ENCODE data around the gene CIP2A. TPM values are rescaled to one million over a fixed set of nuclear protein-coding genes. Genes with fewer than 3 reads are reported as not detected.
"Not testable (repeated sequence)": the region's sequence is repeated elsewhere in the genome, so short reads cannot be mapped to it uniquely, and the experiment has no call there.

Gene CIP2A
- total RNA-seq: 10 to 100 TPM; 39.5 to 45.1 TPM

- CTCF ChIA-PET: interaction anchor here (1.1 to 3.3 kb wide), 9 partner anchors 9 to 436 kb away, joined by 3 to 32 read pairs (median 5); no protein-coding TSS in a partner anchor
- Mint-ChIP-seq H3K36me3 (peaks cover 9% of the 10 kb centered on the region), H3K27me3 (no peaks in the 10 kb centered on the region), H3K4me1 (ENCODE audit: low read depth) (peaks cover 29% of the 10 kb centered on the region), H3K27ac (peak within 1 kb of the TSS; percentile 99), H3K4me3 (peak within 1 kb of the TSS; percentile 99), H3K9me3 (no peaks in the 10 kb centered on the region)
- POLR2A ChIA-PET: interaction anchor here (0.7 to 2.8 kb wide), 10 partner anchors 10 to 459 kb away, joined by 3 to 27 read pairs (median 4); partner anchors contain the start of genes IFT57 and TRAT1
- intact Hi-C loops (cut with micrococcal nuclease): loop anchor here (1.0 to 10.0 kb wide), 6 partner anchors 9 to 645 kb away; partner anchors contain the start of gene IFT57
- peak; percentile 90 for DNase-seq
These were observed at the start of gene CIP2A, which contains the start of gene DZIP3 for GRCh38 chr3:108589081-108589997. TSS of gene CIP2A (minus strand) at chr3:108589438. CDS start at chr3:108589375, 63 bp downstream. TSS of gene DZIP3 (plus strand) at chr3:108589722. CDS start at chr3:108605407, 15,685 bp downstream.

GRCh38 chr3:108629974-108630373 is 40.7 kb upstream of the CIP2A start:
- Mint-ChIP-seq H3K36me3 (peaks cover 7% of the 10 kb centered on the region), H3K27me3 (no peaks in the 10 kb centered on the region), H3K27ac (no peak overlapping the region), H3K4me3 (no peak overlapping the region), H3K9me3 (no peaks in the 10 kb centered on the region), H3K4me1 (ENCODE audit: low read depth) (no peaks in the 10 kb centered on the region)
- POLR2A ChIA-PET: no interaction called here
- no peak for DNase-seq
- CTCF ChIA-PET: interaction anchor here (1.4 kb wide), 1 partner anchor 141 kb away, joined by 3 read pairs; no protein-coding TSS in a partner anchor
- intact Hi-C loops (cut with micrococcal nuclease): no loop called here

GRCh38 chr3:108623504-108623903 is 34.3 kb upstream of the CIP2A start:
- no peaks in the 10 kb centered on the region for H3K4me1 Mint-ChIP-seq (ENCODE audit: low read depth)
- intact Hi-C loops (cut with micrococcal nuclease): no loop called here

GRCh38 chr3:108620250-108620649 is 31.0 kb upstream of the CIP2A start:
- no peaks in the 10 kb centered on the region for H3K27me3 Mint-ChIP-seq
- H3K36me3 Mint-ChIP-seq: peaks cover 8% of the 10 kb centered on the region
- POLR2A ChIA-PET: no interaction called here

More at GRCh38 chr3:108623504-108623903, 34.3 kb upstream of the CIP2A start:
- H3K27me3 Mint-ChIP-seq: no peaks in the 10 kb centered on the region
- no peak for DNase-seq
- ChIA-PET POLR2A (no interaction called here), CTCF (no interaction called here)
- H3K9me3 Mint-ChIP-seq: peaks cover 3% of the 10 kb centered on the region
- peaks cover 11% of the 10 kb centered on the region for H3K36me3 Mint-ChIP-seq
- H3K27ac Mint-ChIP-seq: no peak overlapping the region
- no peak overlapping the region for H3K4me3 Mint-ChIP-seq

GRCh38 chr3:108616090-108616489 is 26.9 kb upstream of the CIP2A start:
- H3K27me3 Mint-ChIP-seq; intact Hi-C loops (cut with micrococcal nuclease); H3K27ac Mint-ChIP-seq; POLR2A ChIA-PET; H3K9me3 Mint-ChIP-seq; H3K4me3 Mint-ChIP-seq; H3K36me3 Mint-ChIP-seq; H3K4me1 Mint-ChIP-seq (ENCODE audit: low read depth); DNase-seq: not testable (repeated sequence)
- CTCF ChIA-PET: interaction anchor here (0.6 kb wide), 1 partner anchor 15 kb away, joined by 3 read pairs; no protein-coding TSS in a partner anchor

More at GRCh38 chr3:108620250-108620649, 31.0 kb upstream of the CIP2A start:
- no peak overlapping the region for H3K27ac Mint-ChIP-seq
- no peak overlapping the region for H3K4me3 Mint-ChIP-seq
- no peak for DNase-seq
- H3K9me3 Mint-ChIP-seq: peaks cover 3% of the 10 kb centered on the region
- CTCF ChIA-PET: no interaction called here
- H3K4me1 Mint-ChIP-seq (ENCODE audit: low read depth): no peaks in the 10 kb centered on the region
- intact Hi-C loops (cut with micrococcal nuclease): no loop called here

- Mint-ChIP-seq H3K4me1 (ENCODE audit: low read depth) (peaks cover under 1% of the 10 kb centered on the region), H3K4me3 (no peak overlapping the region), H3K27me3 (no peaks in the 10 kb centered on the region), H3K36me3 (peaks cover 6% of the 10 kb centered on the region), H3K9me3 (no peaks in the 10 kb centered on the region), H3K27ac (no peak overlapping the region)
- intact Hi-C loops (cut with micrococcal nuclease): no loop called here
- ChIA-PET CTCF (no interaction called here), POLR2A (no interaction called here)
- no peak for DNase-seq
These were observed 21.4 kb upstream of the CIP2A start for GRCh38 chr3:108610651-108611050.

- CTCF ChIA-PET: no interaction called here
- DNase-seq: no peak
- Mint-ChIP-seq H3K4me1 (ENCODE audit: low read depth) (peaks cover 19% of the 10 kb centered on the region), H3K27me3 (no peaks in the 10 kb centered on the region), H3K36me3 (peaks cover 3% of the 10 kb centered on the region), H3K27ac (no peak overlapping the region), H3K9me3 (no peaks in the 10 kb centered on the region), H3K4me3 (no peak overlapping the region)
- POLR2A ChIA-PET: no interaction called here
- intact Hi-C loops (cut with micrococcal nuclease): no loop called here
These were observed 19.5 kb upstream of the CIP2A start for GRCh38 chr3:108608750-108609149.

- Mint-ChIP-seq H3K36me3 (peaks cover 3% of the 10 kb centered on the region), H3K27me3 (no peaks in the 10 kb centered on the region), H3K4me1 (ENCODE audit: low read depth) (peaks cover 36% of the 10 kb centered on the region), H3K4me3 (no peak overlapping the region), H3K9me3 (peaks cover 2% of the 10 kb centered on the region), H3K27ac (no peak overlapping the region)
- DNase-seq: peak; percentile 12
- intact Hi-C loops (cut with micrococcal nuclease): no loop called here
- ChIA-PET CTCF (interaction anchor here (5.0 kb wide), 1 partner anchor 16 kb away, joined by 32 read pairs; the partner anchor contains the start of genes CIP2A and DZIP3), POLR2A (no interaction called here)
These were observed 16.3 kb upstream of the CIP2A start for GRCh38 chr3:108605491-108605890.

- POLR2A ChIA-PET: no interaction called here
- DNase-seq: no peak
- Mint-ChIP-seq H3K36me3 (peaks cover 3% of the 10 kb centered on the region), H3K4me1 (ENCODE audit: low read depth) (peaks cover 38% of the 10 kb centered on the region), H3K27me3 (no peaks in the 10 kb centered on the region), H3K9me3 (peaks cover 2% of the 10 kb centered on the region), H3K4me3 (no peak overlapping the region), H3K27ac (no peak overlapping the region)
- CTCF ChIA-PET: interaction anchor here (1.0 to 5.0 kb wide), 2 partner anchors 9 to 16 kb away, joined by 3 to 32 read pairs; partner anchors contain the start of genes CIP2A and DZIP3
- intact Hi-C loops (cut with micrococcal nuclease): no loop called here
These were observed 15.8 kb upstream of the CIP2A start for GRCh38 chr3:108605028-108605427.

- Mint-ChIP-seq H3K36me3 (peaks cover 3% of the 10 kb centered on the region), H3K9me3 (peaks cover 2% of the 10 kb centered on the region), H3K4me3 (no peak overlapping the region), H3K27me3 (no peaks in the 10 kb centered on the region), H3K4me1 (ENCODE audit: low read depth) (peaks cover 44% of the 10 kb centered on the region), H3K27ac (peak overlapping the region; percentile 21)
- POLR2A ChIA-PET: interaction anchor here (3.9 kb wide), 1 partner anchor 14 kb away, joined by 27 read pairs; the partner anchor contains the start of genes CIP2A and DZIP3
- intact Hi-C loops (cut with micrococcal nuclease): no loop called here
- no peak for DNase-seq
- CTCF ChIA-PET: interaction anchor here (1.3 to 5.0 kb wide), 4 partner anchors 14 to 420 kb away, joined by 3 to 32 read pairs (median 6); partner anchors contain the start of genes CIP2A and DZIP3
These were observed 14.5 kb upstream of the CIP2A start for GRCh38 chr3:108603691-108604090.

GRCh38 chr3:108602935-108603294 is 13.7 kb upstream of the CIP2A start:
- POLR2A ChIA-PET: interaction anchor here (0.8 to 3.9 kb wide), 2 partner anchors 14 to 233 kb away, joined by 3 to 27 read pairs; partner anchors contain the start of genes CIP2A and DZIP3
- CTCF ChIA-PET: interaction anchor here (1.3 to 5.0 kb wide), 4 partner anchors 13 to 421 kb away, joined by 3 to 32 read pairs (median 6); partner anchors contain the start of genes CIP2A and DZIP3
- Mint-ChIP-seq H3K36me3 (peaks cover 3% of the 10 kb centered on the region), H3K4me1 (ENCODE audit: low read depth) (peaks cover 44% of the 10 kb centered on the region), H3K9me3 (peaks cover 2% of the 10 kb centered on the region), H3K4me3 (no peak overlapping the region), H3K27me3 (no peaks in the 10 kb centered on the region), H3K27ac (no peak overlapping the region)
- DNase-seq: no peak
- intact Hi-C loops (cut with micrococcal nuclease): no loop called here
